Stimulated activated naive CD8-positive, alpha-beta T cell treated with anti-CD3 and anti-CD28 coated beads, Interleukin-15, Interleukin-2, amounts not matched to agents 100 U/mL and 50 U/mL, for 24 hours (primary cell): ENCODE results near the gene HTT-AS.

Source experiments
- ATAC-seq: fragments of 150-1000 bp; cut with Tn5 transposase; one replicate; pipeline ENCODE4 v1.10.0; 2021
- DNase-seq: peaks from one replicate; pipeline ENCODE4 v3.0.0; 2021

Gene HTT-AS

GRCh38 chr4:3029464-3029863 lies 44.9 kb downstream of the HTT-AS start:
- DNase-seq (no peak), ATAC-seq (no peak)

- no peak for ATAC-seq
- DNase-seq, result no peak
Observed at GRCh38 chr4:3026540-3026939, 47.8 kb downstream of the HTT-AS start.

GRCh38 chr4:3025881-3026280 lies 48.5 kb downstream of the HTT-AS start:
- ATAC-seq, result no peak
- no peak for DNase-seq

- DNase-seq (no peak), ATAC-seq (no peak)
Observed at GRCh38 chr4:3022651-3023050, 51.7 kb downstream of the HTT-AS start.

GRCh38 chr4:3022112-3022511 lies 52.2 kb downstream of the HTT-AS start:
- ATAC-seq (no peak), DNase-seq (no peak)

GRCh38 chr4:3021627-3022026 lies 52.7 kb downstream of the HTT-AS start:
- DNase-seq (no peak), ATAC-seq (no peak)

- ATAC-seq (no peak), DNase-seq (no peak)
Observed at GRCh38 chr4:3021127-3021526, 53.2 kb downstream of the HTT-AS start.

GRCh38 chr4:3019145-3019846 lies 55.0 kb downstream of the HTT-AS start:
- no peak for ATAC-seq
- DNase-seq, result no peak

- ATAC-seq (no peak), DNase-seq (no peak)
Observed at GRCh38 chr4:3017504-3017903, 56.8 kb downstream of the HTT-AS start.

- no peak for ATAC-seq
- no peak for DNase-seq
Observed at GRCh38 chr4:3016961-3017360, 57.4 kb downstream of the HTT-AS start.

- DNase-seq (no peak), ATAC-seq (peak; percentile 50)
Observed at GRCh38 chr4:3013839-3014350, 60.4 kb downstream of the HTT-AS start.
